Aorta (tissue), 5 donors: Measurements from ENCODE around the gene WWOX. TPM values are rescaled to one million over a fixed set of nuclear protein-coding genes. Genes with fewer than 3 reads are reported as not detected.

Experiments
- ATAC-seq: fragments of 200-7000 bp; cut with Tn5 transposase; one replicate; pipeline ENCODE4 v1.9.1; 2022; ENCODE audit warnings: moderate library complexity; ENCODE audit not compliant: low FRiP score
- DNase-seq, 2 donors: peaks; one replicate each; pipeline ENCODE4 v3.0.0-alpha.2; 2020
- H3K27ac ChIP-seq, 2 donors: one replicate each; pipeline ENCODE4 v1.5.1; 2013; ENCODE audit warnings: low read length in 2 of 2, mild to moderate bottlenecking in 2 of 2, moderate library complexity in 2 of 2, control low read depth in 1 of 2, inconsistent platforms in 1 of 2, low read depth in 1 of 2
- H3K27me3 ChIP-seq, 2 donors: one replicate each; pipeline ENCODE4 v1.6.1; 2013; ENCODE audit warnings: control low read depth in 1 of 2, low read length in 1 of 2, mild to moderate bottlenecking in 1 of 2, moderate library complexity in 1 of 2; ENCODE audit not compliant: insufficient read depth in 2 of 2, control insufficient read depth in 1 of 2
- H3K36me3 ChIP-seq, 2 donors: one replicate each; pipeline ENCODE4 v1.6.1; 2013; ENCODE audit warnings: control low read depth in 1 of 2, low read length in 1 of 2, mild to moderate bottlenecking in 1 of 2; ENCODE audit not compliant: insufficient read depth in 2 of 2, control insufficient read depth in 1 of 2
- H3K4me1 ChIP-seq, 2 donors: one replicate each; pipeline ENCODE4 v1.6.1; 2013; ENCODE audit warnings: low read length in 2 of 2, control low read depth in 1 of 2, mild to moderate bottlenecking in 1 of 2, moderate library complexity in 1 of 2; ENCODE audit not compliant: insufficient read depth in 2 of 2, control insufficient read depth in 1 of 2
- H3K4me3 ChIP-seq, 2 donors: one replicate each; pipeline ENCODE4 v1.5.1; 2013; ENCODE audit warnings: low read length in 2 of 2, control low read depth in 1 of 2, mild to moderate bottlenecking in 1 of 2
- H3K9me3 ChIP-seq: one replicate; pipeline ENCODE4 v1.6.1; 2013; ENCODE audit warnings: mild to moderate bottlenecking, low read length; ENCODE audit not compliant: control insufficient read depth
- WGBS, 2 donors: extraction: QIAGEN DNeasy Blood & Tissue Kit; methylation state at CpG; one replicate each; pipeline ENCODE4 v1.1.7; 2013; 5-methylcytosine and 5-hydroxymethylcytosine counted together
- intact Hi-C, 2 donors: fragments of 100-400 bp; cut with DNase I; formaldehyde crosslinking; loops; one replicate each; pipeline versions ENCODE4 v1.14.2 to v1.15.0; 2022
- polyA plus RNA-seq, 2 donors: library from polyadenylated mRNA; stranded (reverse); fragments of 200-250 nt; gene quantifications; one replicate each; pipeline ENCODE4 v1.2.3, GENCODE V29; 2013
- total RNA-seq, 2 donors: library from RNA; stranded (reverse); fragmentation: NEBNext Ultra II Directional; extraction: Animal tissue kit (Norgen Biotek cat#: 25700); gene quantifications; one replicate each; pipeline ENCODE4 v1.2.1, GENCODE V29; 2021
- donor health status: healthy with polysubstance abuse.
- donor health status: Bipolar disorder and iron deficiency.
- donor health status: DM: no; HTN: no; CAD: no.
- donor health status: DM: no; HTN: no; CAD: no.
- donor health status: DM: yes; HTN: yes; CAD: no.

Gene WWOX
- total and polyA plus RNA-seq, 4 donors: 11.2 to 30.9 (median 14.6) TPM

GRCh38 chr16:78199325-78200022 lies 100.0 kb downstream of the WWOX start:
- intact Hi-C loops: no loop called here
- 87 to 96% methylated on average over 7 of the region's 7 CpGs for WGBS, 2 donors
- Histone ChIP-seq H3K4me1 (no peaks in the 10 kb centered on the region), H3K4me3 (no peak overlapping the region), H3K27me3 (no peaks in the 10 kb centered on the region), H3K9me3 (no peaks in the 10 kb centered on the region), H3K36me3 (no peaks in the 10 kb centered on the region), H3K27ac (no peak overlapping the region)
- no peak for DNase-seq
- ATAC-seq: no peak

- H3K27me3 ChIP-seq: no peaks in the 10 kb centered on the region
- 78 to 85% methylated on average over 7 of the region's 7 CpGs for WGBS, 2 donors
- no peak for DNase-seq
- no peaks in the 10 kb centered on the region for H3K36me3 ChIP-seq
- no peaks in the 10 kb centered on the region for H3K9me3 ChIP-seq
- intact Hi-C loops: no loop called here
- H3K4me1 ChIP-seq: no peaks in the 10 kb centered on the region
- no peak for ATAC-seq
- H3K27ac ChIP-seq: no peak overlapping the region
- no peak overlapping the region for H3K4me3 ChIP-seq
Measured at GRCh38 chr16:78200023-78200389, 100.6 kb downstream of the WWOX start.

- Histone ChIP-seq H3K9me3 (no peaks in the 10 kb centered on the region), H3K4me3 (no peak overlapping the region), H3K27me3 (no peaks in the 10 kb centered on the region), H3K27ac (no peak overlapping the region), H3K36me3 (no peaks in the 10 kb centered on the region), H3K4me1 (no peaks in the 10 kb centered on the region)
- intact Hi-C loops: no loop called here
- WGBS, 2 donors: 75 to 86% methylated on average over 6 of the region's 6 CpGs
- DNase-seq (no peak), ATAC-seq (no peak)
Measured at GRCh38 chr16:78200623-78201096, 101.2 kb downstream of the WWOX start.

- peaks cover 0 to 3% of the 10 kb centered on the region in 2 donors for H3K4me1 ChIP-seq
- no peaks in the 10 kb centered on the region for H3K36me3 ChIP-seq
- no peaks in the 10 kb centered on the region for H3K27me3 ChIP-seq
- WGBS, 2 donors: 92 to 99% methylated on average over 3 of the region's 3 CpGs
- no peak for DNase-seq
- H3K9me3 ChIP-seq: no peaks in the 10 kb centered on the region
- intact Hi-C loops: no loop called here
- H3K4me3 ChIP-seq: no peak overlapping the region
- no peak for ATAC-seq
- H3K27ac ChIP-seq: no peak overlapping the region
Measured at GRCh38 chr16:78205506-78205905, 106.1 kb downstream of the WWOX start.

GRCh38 chr16:78206623-78207223 lies 107.3 kb downstream of the WWOX start:
- no peak for ATAC-seq
- WGBS, 2 donors: 91 to 94% methylated on average over 2 of the region's 2 CpGs

GRCh38 chr16:78209951-78210661 lies 110.7 kb downstream of the WWOX start:
- DNase-seq (no peak), ATAC-seq (no peak)
- 15 to 17% methylated on average over 10 of the region's 10 CpGs for WGBS, 2 donors
- H3K9me3 ChIP-seq: no peaks in the 10 kb centered on the region
- H3K4me1 ChIP-seq: peaks cover 0 to 3% of the 10 kb centered on the region in 2 donors
- H3K36me3 ChIP-seq: no peaks in the 10 kb centered on the region
- no peak overlapping the region for H3K4me3 ChIP-seq
- intact Hi-C loops: no loop called here
- peaks cover 0 to 1% of the 10 kb centered on the region in 2 donors for H3K27me3 ChIP-seq
- no peak overlapping the region for H3K27ac ChIP-seq

More at GRCh38 chr16:78206623-78207223, 107.3 kb downstream of the WWOX start:
- no peak overlapping the region for H3K27ac ChIP-seq
- no peaks in the 10 kb centered on the region for H3K36me3 ChIP-seq
- no peaks in the 10 kb centered on the region for H3K27me3 ChIP-seq
- intact Hi-C loops: no loop called here
- H3K4me3 ChIP-seq: no peak overlapping the region
- no peaks in the 10 kb centered on the region for H3K9me3 ChIP-seq
- peaks cover 0 to 3% of the 10 kb centered on the region in 2 donors for H3K4me1 ChIP-seq
- DNase-seq: no peak

- Histone ChIP-seq H3K36me3 (no peaks in the 10 kb centered on the region), H3K4me3 (no peak overlapping the region), H3K9me3 (no peaks in the 10 kb centered on the region), H3K27me3 (peaks cover 0 to 1% of the 10 kb centered on the region in 2 donors), H3K27ac (no peak overlapping the region), H3K4me1 (peaks cover 0 to 3% of the 10 kb centered on the region in 2 donors)
- DNase-seq (no peak), ATAC-seq (no peak)
- intact Hi-C loops: no loop called here
- WGBS, 2 donors: 32 to 40% methylated on average over 7 of the region's 7 CpGs
Measured at GRCh38 chr16:78211020-78211599, 111.7 kb downstream of the WWOX start.

GRCh38 chr16:78211946-78212345 lies 112.5 kb downstream of the WWOX start:
- no peaks in the 10 kb centered on the region for H3K36me3 ChIP-seq
- H3K27ac ChIP-seq: no peak overlapping the region
- no peak overlapping the region for H3K4me3 ChIP-seq
- no peak for ATAC-seq
- DNase-seq: no peak
- H3K27me3 ChIP-seq: peaks cover 0 to 1% of the 10 kb centered on the region in 2 donors
- no peaks in the 10 kb centered on the region for H3K9me3 ChIP-seq
- WGBS, 2 donors: 97 to 100% methylated on average over 2 of the region's 2 CpGs
- intact Hi-C loops: no loop called here
- peaks cover 0 to 3% of the 10 kb centered on the region in 2 donors for H3K4me1 ChIP-seq
